OCI-M1 (cell line): ENCODE results near the gene SAMSN1.
"Not testable (repeated sequence)": the region's sequence is repeated elsewhere in the genome, so short reads cannot be mapped to it uniquely, and the experiment has no call there.

ENCODE experiments used
- DNase-seq: peaks from one replicate; lab custom pipeline; 2025; lab: John Stamatoyannopoulos, UW

SAMSN1 gene

DNA sequence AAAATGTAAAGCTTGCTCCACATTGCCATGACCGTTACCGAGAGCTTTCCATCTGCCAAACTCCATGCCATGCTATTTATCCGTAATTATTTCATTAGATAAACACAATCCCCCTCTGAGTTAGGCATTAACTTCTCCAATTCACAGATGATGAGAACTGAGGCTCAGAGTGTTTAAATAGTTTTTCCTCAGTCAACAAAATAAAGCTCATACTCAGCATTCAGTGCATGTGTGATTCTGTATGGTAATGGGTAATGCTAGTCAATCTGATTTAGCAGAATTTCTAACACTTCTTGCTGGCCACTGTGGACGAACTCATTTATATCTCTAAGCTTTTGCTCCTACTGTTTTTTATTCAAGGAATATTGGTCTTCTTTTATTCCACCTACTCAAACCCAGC is 17.3 kb downstream of the SAMSN1 start:
- peak; percentile 67 for DNase-seq

DNA sequence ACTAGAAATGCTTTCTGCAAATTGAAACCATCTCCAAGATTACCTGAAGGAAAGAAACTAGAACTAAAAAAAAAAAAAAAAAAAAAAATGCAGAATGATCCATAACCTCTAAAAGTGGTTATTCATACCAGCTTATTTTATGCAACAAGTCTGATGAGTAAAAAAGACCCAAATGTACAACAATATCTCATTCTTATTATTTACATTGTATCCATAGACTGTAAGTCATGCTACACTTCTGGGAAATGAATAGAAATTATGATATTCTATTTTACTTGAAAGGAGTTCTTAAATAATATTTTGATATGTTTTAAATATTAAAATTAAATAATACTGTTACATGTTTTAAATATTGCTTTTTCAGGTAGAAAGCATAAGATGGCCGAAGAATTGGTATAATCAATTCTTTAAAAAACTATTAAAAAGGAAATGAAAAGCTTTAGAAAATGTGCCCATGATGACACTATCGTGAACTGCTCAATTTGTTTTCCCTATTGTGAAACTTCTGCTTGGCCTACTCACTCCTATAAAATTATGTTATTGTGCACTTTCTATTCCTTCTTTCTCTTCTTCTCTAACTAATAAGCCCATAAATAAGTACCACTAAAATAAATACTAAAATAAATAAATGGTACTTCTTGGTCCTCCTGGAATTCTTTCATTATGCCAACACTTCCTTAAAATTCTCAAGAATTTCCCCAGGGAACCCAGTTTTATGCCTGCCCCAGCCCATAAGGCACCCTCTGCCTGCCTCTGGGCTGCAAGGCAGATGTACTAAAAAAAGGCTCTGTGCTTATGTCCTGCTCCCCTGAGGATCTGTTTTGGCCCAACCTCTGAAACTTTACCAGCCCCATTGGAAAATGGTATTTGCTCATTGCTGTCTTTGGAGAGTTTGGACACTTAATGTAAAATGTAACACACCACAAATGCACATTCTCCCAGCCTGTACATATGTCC is 18.1 kb downstream of the SAMSN1 start:
- peak; percentile 76 for DNase-seq

DNA sequence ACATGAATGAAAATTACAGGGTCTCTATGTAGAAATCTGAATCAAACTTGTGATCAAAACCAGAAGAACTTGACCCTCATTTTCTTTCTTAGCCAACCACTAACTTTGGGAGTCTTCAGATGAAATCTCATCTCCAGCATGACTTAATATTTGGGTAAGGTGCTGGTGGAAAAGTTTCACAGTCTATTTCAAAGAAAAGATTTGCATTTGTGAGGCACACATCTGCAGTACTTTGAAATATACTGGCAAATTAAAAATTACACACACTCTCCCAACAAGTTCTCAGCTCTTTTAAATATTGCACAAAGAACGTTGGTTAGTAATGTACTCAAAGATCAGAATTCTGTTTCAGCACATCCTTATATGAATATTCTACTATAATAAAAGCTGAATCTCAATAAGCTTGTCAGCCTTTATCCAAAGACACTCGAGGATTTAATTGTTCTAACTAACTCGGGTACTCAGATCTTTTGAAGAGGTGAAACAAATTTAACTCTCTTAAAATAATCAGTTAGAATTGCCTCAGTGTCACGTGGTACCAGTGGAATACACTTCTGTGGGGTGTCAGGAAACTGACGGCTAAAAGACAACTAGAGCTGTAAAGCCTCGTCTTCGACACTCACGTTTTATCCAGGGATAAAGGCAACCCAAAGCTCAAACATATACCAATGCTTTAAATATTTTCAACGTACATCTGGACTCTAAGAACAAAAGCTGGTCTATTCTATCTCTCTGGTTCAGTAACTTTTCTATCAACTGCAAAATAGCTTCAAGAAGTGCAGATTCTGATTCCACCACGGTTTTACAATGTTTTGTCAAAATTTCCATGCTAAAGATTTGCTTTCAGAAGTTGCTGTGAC is 19.0 kb downstream of the SAMSN1 start:
- DNase-seq: peak; percentile 80

DNA sequence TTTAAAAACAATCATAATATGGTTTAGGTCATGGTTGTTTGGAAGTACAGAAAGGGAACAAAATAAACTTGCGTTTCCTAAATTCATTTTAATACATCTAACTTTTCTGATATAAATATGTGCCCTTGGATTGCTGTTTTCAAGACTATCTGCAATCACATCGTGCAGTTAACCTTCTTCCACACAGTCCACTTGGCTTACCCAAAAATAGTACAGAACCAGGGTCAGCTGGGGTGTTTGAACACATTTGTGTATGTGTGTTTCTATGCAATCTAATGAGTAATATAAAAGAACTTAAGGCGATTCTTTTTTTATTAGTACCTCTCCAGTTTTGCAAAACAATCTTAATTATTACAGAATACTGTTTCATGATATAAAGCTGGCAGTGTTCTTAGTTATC is 19.9 kb downstream of the SAMSN1 start:
- DNase-seq: peak; percentile 71

DNA sequence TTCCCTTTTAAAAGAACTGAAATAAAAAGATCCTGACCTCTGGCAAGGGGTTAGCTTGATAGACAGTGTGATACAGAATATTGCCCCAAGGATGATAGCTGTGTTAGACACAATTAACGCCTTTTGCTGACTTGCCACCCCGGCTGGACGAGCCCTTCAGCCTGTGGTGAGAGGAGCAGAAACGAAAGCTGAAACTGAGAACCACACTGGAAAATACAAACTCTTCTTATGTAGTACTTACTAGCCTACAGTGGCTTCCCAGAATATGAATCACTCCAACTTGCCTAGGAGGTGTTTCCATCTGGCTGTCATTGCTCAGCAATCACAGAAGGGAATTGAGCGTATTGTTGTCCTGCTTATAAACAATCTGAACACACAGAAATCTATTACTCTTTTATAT is 22.9 kb downstream of the SAMSN1 start:
- peak; percentile 84 for DNase-seq

DNA sequence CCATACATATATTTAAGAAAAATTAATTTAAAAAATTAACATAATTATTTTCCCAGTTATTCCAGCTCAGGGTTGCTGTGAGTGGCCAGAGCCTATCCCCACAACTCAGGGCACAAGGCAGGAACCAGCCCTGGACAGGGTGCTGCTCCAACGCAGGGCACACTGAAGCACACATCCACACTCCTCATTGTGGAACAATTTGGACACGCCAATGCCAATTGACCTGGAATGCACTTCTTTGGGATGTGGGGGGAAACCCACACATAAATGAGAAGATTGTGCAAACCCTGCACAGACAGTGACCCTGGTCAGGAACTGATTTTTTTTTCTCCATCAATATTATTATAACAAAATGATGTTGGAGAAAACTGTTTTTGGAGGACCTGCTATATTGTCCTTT is 23.4 kb downstream of the SAMSN1 start:
- DNase-seq: no peak

DNA sequence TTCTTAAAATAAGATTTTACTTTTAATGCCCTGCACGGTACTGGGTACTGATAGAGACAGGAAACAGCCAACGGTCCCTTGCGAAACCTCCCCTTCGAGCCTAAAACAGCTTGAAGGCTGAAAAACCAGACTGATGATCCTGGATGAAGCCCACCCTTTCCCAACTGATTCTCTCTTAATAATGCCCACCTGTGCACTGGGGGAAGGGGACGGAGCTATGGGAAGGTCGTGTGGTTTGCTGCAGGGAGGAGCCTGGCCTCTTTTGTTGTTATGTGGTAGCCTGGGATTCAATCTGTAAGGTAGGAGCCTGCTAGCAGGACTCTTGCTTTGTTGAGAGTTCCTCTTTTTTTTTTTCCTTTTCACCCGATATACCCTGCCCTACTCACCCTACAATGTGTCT is 25.6 kb downstream of the SAMSN1 start:
- DNase-seq: peak; percentile 83

DNA sequence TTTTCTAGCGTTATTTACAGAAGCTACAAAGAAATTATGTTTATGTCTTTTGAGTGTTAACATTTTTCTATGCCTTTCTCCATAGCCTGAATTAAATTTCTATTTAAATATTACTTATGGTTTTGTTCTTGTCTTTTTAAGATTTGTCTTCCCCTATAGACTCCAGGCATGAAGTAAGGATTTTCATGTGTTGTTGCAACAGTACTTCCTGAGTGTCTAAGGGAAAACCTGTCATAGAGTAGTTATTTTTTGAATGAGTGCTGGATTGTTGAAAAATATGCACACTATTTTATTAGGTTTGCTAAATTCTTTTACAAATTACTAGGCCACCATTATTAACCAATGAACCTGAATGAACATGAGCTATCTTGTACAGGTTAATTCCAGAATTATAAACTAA is 27.1 kb downstream of the SAMSN1 start:
- DNase-seq: no peak

DNA sequence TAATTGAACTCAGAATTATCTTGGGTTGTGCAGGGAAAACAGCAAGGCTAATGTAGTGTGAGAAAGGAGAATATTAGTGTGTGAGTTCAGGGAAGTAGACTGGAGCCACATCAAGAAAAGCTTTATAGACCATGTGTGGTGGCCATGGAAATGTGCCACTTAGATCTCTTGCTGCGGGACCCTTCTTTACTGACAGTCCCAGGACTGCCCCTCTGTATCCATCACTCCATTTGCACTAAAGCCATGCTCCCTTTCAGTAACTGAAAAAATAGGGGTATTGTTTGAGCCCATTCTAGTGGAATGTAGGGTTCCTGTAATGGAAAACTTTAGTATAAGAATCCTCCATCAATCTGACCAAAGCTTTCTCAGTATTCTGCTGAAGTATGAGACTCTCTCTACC is 32.3 kb downstream of the SAMSN1 start:
- no peak for DNase-seq

DNA sequence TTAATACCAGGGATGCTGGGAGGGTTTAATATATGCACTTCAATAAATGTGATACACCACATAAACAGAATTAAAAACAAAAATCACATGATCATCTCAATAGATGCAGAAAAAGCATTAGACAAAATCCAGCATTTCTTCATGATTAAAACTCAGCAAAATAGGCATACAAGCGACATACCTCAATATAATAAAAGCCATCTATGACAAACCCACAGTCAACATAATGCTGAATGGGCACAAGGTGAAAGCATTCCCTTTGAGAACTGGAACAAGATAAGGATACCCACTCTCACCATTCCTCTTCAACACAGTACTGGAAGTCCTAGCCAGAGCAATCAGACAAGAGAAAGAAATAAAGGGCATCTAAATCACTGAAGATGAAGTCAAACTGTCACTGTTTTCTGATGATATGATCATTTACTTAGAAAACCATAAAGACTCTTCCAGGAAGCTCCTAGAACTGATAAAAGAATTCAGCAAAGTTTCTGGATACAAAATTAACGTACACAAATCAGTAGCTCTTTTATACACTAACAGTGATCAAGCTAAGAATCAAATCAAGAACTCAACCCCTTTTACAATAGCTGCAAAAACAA is 39.2 kb downstream of the SAMSN1 start:
- DNase-seq: peak; percentile 60

DNA sequence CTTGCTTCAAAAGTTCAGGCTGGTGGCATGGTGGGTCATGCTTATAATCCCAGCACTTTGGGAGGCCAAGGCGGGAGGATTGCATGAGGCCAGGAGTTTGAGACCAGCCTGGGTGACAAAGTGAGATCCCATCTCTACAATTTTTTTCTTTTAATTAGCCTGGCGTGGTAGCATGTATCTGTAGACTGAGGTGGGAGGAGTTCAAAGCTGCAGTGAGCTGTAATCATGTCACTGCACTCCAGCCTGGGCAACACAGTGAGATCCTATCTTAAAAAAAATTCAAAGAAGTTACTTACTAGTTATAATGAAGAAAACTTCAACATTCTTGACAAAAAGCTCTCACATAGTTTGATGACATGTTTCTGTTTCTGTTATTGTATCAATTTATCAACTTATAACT is 45.2 kb downstream of the SAMSN1 start:
- no peak for DNase-seq

DNA sequence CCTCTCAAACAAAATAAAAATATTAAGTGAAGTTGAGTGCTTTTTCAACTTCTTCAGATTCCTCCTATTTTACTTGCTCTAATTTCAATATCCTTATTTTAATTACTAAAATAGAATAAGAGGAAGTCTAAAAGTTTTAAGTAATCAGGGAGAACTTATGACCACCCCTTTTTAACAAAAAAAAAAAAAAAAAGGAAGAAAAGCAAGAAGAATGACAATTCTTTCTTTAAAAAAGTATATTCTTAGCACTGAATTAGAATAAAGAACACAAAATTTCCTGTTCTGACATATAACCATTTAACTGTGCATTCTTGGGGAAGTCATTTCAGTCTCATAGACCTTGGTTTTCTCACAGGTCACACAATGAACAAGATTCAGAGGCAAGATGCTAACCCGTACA is 46.8 kb downstream of the SAMSN1 start:
- DNase-seq: no peak

DNA sequence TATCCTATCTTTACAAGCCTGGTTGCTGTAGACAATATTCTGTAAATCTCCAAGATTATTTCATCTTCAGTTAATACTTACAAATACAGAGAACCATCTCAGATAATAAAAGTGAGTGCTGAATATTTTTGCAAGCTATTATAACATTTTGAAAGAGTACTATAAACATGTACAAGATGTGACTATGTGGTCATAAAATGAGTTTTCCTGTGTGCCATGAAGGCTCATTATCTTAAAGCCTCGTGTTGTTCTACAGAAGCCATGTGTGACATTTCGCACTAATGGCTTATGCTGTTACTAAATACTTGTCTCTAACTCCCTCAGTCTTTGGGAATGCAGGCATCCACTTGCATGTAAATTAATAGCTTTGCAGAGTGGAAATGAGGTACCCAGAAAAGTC is 48.3 kb downstream of the SAMSN1 start:
- no peak for DNase-seq

DNA sequence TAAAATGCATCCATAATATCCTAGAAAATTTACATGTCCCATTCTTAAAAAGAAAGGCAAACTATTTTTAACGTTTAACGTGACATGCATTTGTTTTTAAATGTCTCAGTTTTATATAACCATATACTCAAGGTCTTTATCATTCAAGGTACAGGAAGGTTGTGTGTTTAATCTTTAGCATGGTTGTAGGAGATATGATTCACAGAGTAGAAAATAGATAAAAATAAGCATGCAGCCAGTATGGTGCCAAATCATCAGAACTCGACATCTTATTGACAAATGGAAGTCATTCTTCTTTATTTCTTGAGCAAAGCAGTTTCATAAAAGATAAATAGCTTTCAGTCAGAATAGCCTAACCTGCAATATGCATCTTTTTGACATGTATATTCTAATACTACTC is 51.0 kb downstream of the SAMSN1 start:
- no peak for DNase-seq

DNA sequence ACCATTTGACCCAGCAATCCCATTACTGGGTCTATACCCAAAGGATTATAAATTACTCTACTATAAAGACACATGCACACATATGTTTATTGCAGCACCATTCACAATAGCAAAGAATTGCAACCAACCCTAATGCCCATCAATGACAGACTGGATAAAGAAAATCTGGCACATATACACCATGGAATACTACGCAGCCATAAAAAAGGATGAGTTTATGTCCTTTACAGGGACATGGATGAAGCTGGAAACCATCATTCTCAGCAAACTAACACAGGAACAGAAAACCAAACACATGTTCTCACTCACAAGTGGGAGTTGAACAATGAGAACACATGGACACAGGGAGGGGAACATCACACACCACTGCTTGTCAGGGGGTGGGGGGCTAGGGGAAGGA is 51.9 kb downstream of the SAMSN1 start:
- not testable (repeated sequence) for DNase-seq

DNA sequence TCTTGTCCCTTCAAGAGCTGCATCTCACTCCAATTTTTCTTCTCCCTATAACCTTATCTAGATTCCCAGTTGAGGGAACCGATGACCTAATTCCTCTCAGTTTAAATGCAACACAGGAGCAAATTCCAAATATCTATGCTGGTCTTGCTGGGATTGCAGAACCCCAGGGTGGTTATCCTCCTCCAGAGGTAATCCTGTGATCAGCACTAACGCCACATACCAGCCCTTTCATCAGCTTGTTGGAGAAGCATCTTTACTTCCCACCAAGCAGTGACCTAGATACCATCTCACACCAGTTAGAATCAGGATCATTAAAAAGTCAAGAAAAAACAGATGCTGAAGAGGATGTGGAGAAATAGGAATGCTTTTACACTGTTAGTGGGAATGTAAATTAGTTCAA is 52.4 kb downstream of the SAMSN1 start:
- no peak for DNase-seq

DNA sequence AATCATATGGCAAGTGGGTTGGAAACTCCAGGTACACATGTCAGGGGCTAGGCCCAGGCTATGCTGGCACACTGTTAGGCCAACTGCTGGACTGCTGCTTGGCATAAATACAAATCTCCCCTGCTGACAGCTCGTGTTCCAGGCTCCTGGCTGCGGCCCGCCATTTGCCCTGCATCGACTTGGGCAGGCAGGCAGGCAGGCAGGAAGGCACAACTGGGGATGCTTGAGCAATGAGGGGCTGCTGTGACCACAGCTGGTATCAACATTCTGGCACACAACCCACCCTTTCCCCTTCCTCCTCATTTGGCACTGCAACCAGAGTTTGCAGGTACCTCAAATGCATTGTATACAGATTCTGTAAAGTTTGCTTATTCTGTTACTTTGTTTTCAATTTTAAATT is 53.2 kb downstream of the SAMSN1 start:
- DNase-seq: no peak

DNA sequence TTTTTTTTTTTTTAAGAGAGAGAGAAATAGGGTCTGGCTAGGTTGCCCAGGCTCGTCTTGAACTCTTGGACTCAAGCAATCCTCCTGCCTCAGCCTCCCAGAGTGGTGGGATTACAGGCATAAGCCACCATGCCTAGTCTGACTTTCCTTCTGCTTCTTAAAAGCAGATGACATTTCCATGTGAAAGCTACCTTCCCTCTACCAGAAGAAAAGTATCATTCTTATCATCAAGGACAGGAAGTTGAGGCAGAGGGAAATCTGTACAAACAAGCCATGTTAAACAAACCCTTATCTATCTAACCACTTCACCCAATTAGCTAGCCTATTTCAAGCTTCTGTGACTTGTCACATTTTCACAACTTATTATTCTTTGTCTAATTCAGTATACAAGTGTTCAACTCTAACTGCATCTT is 54.8 kb downstream of the SAMSN1 start:
- peak; percentile 38 for DNase-seq

DNA sequence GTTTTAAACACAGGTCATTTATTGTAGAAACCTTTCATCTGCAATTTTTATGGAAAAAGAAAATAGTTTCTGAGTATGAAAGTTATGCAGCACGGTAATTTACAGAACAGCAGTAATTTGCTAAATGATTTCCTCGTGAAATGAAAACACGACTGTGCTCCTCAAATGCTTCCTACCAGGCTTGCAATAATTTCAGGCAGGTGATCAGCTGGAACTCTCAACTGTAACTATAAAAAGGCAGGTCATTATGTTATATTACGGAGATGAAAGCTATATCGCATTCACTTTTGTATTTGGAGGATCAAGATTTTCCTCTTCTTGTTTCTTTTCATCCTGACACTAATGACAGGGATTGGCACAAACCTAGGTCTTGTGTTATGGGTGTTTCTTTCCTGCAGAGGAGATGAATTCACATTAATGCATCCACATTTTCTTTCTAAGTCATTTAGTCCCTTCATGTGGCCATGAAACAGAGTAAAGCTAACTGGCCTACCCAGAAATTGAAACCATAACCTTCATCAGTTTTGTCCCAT is 57.4 kb downstream of the SAMSN1 start:
- no peak for DNase-seq

DNA sequence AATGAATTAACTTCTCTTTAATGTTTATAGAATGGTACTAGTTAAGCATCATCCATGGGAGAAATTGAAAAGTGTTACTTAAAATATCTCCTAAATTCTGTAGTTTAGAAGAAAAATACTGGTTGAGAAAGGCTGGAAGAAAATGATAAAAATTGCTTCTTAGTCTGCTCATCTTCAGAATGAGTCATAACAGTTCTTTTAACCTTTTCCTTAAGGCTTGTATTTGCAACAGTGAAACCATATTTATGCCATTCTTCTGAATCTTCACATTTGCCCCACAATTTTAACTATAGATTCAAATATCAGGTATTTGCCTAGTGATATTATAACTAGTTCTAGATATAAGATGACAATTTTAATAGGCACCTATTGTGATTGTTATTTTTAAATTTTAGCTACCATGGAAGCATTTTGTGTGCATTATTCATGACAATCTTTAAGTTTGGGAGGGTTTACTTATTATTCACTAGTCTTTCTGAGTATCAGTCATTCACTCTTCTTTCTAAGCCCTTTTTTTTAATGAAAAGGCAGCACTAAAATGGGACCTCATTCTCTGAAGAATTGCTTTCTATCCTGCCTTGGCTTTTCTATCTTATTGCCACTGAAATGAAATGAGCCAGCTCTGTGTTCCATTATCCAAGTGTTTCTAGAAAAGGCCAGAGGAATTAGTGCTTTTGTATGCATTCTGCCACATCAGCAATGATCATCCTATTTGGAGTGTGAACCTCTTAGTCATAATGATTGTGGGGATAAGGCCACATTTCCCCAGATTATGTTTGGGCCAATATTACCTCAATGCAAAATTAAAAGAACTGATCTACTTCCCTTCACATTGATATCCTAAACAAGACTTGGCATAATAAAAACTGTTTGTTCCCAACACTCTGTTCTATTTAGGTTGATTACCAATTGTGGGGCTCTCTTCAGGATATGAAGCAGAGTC is 58.4 kb downstream of the SAMSN1 start:
- no peak for DNase-seq

DNA sequence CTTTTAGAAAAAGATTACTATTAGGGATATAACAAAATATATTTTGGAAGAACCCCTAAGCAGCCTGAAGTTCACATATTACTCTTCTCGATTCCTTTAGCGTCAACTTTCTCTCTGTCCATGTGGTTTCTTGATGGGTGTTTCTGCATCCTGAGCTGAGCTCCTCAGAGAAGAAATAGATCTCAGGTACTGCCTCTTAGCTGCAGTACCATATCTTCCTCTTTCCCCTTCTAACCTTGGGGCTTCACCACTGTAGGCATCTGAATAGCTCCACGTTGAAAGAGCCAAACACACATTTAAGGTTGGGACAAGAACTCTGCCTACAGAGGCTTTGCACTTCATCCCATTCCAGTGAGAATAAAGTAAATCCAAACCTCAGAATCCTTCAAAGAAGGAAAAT is 59.2 kb downstream of the SAMSN1 start:
- DNase-seq: no peak
